Coronary artery (tissue), 2 donors: Measurements from ENCODE around the gene SYT1.

Experiments
- DNase-seq: peaks from one replicate; pipeline ENCODE4 v3.0.0-alpha.2; 2017; ENCODE audit warnings: low spot score
- H3K27ac ChIP-seq, 2 donors: fragments of 200-600 bp; sonication (generic); one replicate each; pipeline ENCODE4 v1.5.1; 2016 to 2019
- H3K4me3 ChIP-seq: fragments of 200-600 bp; sonication (generic); 2 replicates; pipeline ENCODE4 v1.5.1; 2016; ENCODE audit warnings: mild to moderate bottlenecking, moderate library complexity
- TF ChIP-seq, protein P1 (sequence below): fragments of 200-600 bp; sonication (generic); IDR thresholded peaks from one replicate; pipeline ENCODE4 v1.5.1; 2019; ENCODE audit warnings: antibody characterized with exemption

Gene SYT1

DNA sequence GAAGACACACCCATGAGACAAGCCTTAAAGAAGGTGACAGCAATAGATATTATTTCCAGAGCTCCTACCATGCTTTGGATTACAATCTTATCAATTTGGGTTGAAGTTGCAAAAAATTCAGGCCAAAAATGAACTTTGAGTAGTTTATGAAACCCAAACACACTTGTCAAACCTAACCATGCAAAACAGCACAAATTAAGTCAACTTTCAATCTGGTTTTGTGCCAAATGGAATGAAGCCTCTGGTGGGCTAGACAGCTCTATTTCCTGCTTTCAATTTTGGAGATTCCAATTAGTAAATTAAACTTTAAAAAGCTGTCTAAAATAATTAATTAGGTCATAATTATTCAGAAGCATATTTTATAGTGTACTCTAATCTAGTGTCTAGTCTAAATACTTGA is 203.4 kb downstream of the SYT1 start:
- Histone ChIP-seq H3K27ac (no peak overlapping the region), H3K4me3 (no peak overlapping the region)
- TF ChIP-seq, protein P1, sequence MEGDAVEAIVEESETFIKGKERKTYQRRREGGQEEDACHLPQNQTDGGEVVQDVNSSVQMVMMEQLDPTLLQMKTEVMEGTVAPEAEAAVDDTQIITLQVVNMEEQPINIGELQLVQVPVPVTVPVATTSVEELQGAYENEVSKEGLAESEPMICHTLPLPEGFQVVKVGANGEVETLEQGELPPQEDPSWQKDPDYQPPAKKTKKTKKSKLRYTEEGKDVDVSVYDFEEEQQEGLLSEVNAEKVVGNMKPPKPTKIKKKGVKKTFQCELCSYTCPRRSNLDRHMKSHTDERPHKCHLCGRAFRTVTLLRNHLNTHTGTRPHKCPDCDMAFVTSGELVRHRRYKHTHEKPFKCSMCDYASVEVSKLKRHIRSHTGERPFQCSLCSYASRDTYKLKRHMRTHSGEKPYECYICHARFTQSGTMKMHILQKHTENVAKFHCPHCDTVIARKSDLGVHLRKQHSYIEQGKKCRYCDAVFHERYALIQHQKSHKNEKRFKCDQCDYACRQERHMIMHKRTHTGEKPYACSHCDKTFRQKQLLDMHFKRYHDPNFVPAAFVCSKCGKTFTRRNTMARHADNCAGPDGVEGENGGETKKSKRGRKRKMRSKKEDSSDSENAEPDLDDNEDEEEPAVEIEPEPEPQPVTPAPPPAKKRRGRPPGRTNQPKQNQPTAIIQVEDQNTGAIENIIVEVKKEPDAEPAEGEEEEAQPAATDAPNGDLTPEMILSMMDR: no peak
- no peak for DNase-seq

DNA sequence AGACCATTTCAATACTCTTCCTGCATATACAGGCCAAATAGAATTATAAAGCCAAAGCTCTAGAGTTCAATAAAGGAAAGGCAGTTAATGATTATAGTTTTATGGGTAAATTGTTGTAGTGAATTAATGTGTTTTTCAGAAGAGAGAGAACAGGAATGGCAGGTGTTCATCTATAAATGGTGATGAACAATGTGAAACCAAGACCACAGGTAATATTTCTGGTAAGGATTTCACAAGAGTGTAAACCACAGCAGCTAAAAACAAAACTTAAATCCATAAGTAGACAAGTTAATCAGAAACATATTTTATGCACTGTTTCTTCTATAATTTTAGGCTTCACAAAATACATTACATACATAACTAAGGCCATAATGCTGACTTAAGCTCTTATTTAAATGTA is 204.4 kb downstream of the SYT1 start:
- TF ChIP-seq, protein P1: no peak
- DNase-seq: no peak
- no peak overlapping the region for H3K27ac ChIP-seq
- H3K4me3 ChIP-seq: no peak overlapping the region

DNA sequence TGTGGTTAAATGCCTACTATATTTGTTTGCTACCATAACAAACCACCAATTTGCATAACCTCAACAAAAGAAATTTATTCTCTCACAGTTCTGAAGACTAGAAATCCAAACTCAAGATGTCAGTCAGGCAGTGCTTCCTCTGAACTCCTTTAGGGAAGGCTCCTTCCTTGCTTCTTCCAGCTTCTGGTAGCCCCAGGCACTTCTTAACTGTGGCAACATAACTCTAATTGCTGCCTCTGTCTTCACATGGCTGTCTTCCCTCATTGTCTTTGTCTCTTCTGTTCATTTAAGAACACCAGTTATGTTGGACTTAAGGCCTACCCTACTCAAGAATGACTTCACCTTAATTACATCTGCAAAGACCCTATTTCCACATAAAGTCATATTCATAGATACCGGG is 206.9 kb downstream of the SYT1 start:
- Histone ChIP-seq H3K27ac (no peak overlapping the region), H3K4me3 (no peak overlapping the region)
- TF ChIP-seq, protein P1: no peak
- no peak for DNase-seq

DNA sequence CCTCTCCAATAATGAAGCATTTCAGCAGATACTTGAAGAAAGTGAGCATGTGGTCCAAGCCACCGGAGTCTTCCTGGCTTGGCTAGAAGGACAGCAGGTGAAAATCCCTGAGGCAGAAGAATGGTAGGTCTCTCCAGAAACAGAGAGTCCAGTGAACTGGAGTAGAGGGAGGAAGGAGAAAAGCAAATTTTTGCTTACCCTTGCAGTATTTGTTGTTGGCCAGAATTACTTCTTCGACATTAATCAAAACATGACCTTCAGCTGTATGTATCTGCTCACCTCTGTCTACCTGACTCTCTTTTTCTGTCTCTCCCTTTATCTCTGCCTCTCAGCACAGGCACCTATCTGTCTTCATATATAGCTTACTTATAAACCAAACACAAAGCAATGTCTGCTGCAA is 208.9 kb downstream of the SYT1 start:
- DNase-seq: no peak
- TF ChIP-seq, protein P1: no peak
- Histone ChIP-seq H3K4me3 (no peak overlapping the region), H3K27ac (no peak overlapping the region)

DNA sequence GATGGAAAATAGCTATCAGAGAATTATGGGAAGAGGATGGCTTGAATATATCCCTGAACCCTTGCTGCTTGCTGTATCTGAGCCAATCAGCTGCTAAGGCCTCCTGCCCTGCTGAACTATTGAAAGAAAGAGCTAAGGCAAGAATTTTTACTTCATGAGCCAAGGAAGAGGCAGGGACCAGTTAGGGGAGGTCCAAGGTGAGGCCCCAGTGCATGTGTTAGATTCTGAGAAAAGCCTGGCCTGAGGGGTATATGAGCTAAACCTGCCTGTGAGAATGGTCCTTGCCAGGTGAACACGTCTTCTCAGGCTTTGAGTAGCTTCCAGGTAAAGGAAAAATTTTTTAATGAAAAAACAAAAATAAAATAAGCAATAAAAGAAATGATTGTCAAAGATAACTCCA is 218.0 kb downstream of the SYT1 start:
- TF ChIP-seq, protein P1: no peak

DNA sequence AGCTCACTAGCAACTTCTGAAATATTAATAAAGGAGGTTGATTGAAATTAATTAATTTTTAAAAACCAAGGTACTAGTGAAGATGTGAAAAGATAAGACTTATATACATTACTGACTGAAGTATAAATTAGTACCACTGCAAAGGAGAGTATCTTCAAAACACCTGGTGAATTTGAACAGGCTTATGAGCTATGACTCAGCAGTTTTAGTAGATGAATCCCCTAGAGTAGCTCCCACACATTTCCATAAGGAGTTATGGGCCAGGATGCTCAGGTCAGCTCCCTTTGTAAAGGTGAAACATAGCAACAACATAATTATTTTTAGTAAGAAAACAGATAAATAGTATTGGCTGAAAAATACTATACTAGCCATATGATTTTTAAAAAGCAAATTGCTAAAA is 218.6 kb downstream of the SYT1 start:
- TF ChIP-seq, protein P1: no peak
- no peak overlapping the region for H3K27ac ChIP-seq
- no peak overlapping the region for H3K4me3 ChIP-seq
- no peak for DNase-seq

More for the DNA sequence above, 218.0 kb downstream of the SYT1 start:
- Histone ChIP-seq H3K27ac (no peak overlapping the region), H3K4me3 (no peak overlapping the region)
- DNase-seq: no peak

DNA sequence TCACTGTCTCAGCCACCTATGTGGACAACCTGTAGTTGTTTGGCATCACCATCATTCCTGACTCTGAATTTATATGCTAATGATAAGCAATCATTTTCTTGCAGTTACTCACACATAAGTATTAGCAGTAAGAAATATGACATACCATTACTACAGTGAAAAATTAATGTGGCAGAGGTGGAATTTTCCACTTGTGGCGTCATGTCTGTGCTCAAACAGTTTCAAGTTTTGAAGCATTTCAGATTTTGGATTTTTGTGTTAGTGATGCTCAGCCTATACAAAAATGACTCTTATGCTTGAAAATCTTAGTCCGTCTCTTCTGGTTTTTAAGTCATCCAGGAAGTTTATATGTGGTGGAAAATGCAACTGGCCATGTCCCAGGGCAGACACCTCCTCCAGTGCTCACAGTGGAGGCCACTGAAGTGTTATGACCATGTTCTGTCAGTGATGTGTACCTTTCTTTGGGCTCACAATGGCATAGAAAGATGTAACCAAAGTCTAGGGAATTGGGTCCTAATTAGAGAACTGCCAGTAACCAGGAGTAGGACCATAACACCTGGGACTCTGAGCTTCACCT is 220.6 kb downstream of the SYT1 start:
- no peak overlapping the region for H3K4me3 ChIP-seq
- no peak for DNase-seq
- TF ChIP-seq, protein P1: no peak
- H3K27ac ChIP-seq: no peak overlapping the region
